IPS-NIHi7 (cell line): Measurements from ENCODE around the gene TBCC.
"Not testable (repeated sequence)": the region's sequence is repeated elsewhere in the genome, so short reads cannot be mapped to it uniquely, and the experiment has no call there.

Experiments
- DNase-seq: peaks from one replicate; pipeline ENCODE4 v3.0.0; 2012; ENCODE audit warnings: mixed read lengths; ENCODE audit errors: extremely low spot score

The TBCC gene

GRCh38 chr6:42733867-42734481, 11.9 kb downstream of the TBCC start:
- DNase-seq = not testable (repeated sequence)

GRCh38 chr6:42729731-42730130, 16.2 kb downstream of the TBCC start:
- DNase-seq = no peak

- no peak for DNase-seq
These were observed 18.3 kb downstream of the TBCC start for GRCh38 chr6:42727627-42728026.

GRCh38 chr6:42727087-42727611, 18.8 kb downstream of the TBCC start:
- no peak for DNase-seq

- DNase-seq = peak; percentile 85
These were observed 19.3 kb downstream of the TBCC start for GRCh38 chr6:42726485-42727086.

- DNase-seq = no peak
These were observed 19.9 kb downstream of the TBCC start for GRCh38 chr6:42726026-42726425.

- no peak for DNase-seq
These were observed 21.1 kb downstream of the TBCC start for GRCh38 chr6:42724825-42725224.

GRCh38 chr6:42722497-42722896, 23.4 kb downstream of the TBCC start, which contains the start of gene PRPH2:
Gene PRPH2, minus strand, starts transcription at chr6:42722597. Its CDS starts 263 bp downstream, at chr6:42722334.
- no peak for DNase-seq

GRCh38 chr6:42720739-42721138, 25.2 kb downstream of the TBCC start:
- no peak for DNase-seq

GRCh38 chr6:42715871-42716270, 30.0 kb downstream of the TBCC start:
- no peak for DNase-seq

- DNase-seq = no peak
These were observed 31.7 kb downstream of the TBCC start for GRCh38 chr6:42714098-42714761.

GRCh38 chr6:42711930-42712329, 34.0 kb downstream of the TBCC start:
- no peak for DNase-seq

- DNase-seq = peak; percentile 74
These were observed 35.6 kb downstream of the TBCC start for GRCh38 chr6:42710316-42710715.

GRCh38 chr6:42709871-42710270, 36.0 kb downstream of the TBCC start:
- no peak for DNase-seq

- no peak for DNase-seq
These were observed 37.8 kb downstream of the TBCC start for GRCh38 chr6:42708096-42708495.

- no peak for DNase-seq
These were observed 38.3 kb downstream of the TBCC start for GRCh38 chr6:42707595-42707994.

GRCh38 chr6:42704937-42705374, 40.9 kb downstream of the TBCC start:
- DNase-seq = no peak

- DNase-seq = peak; percentile 37
These were observed 41.5 kb downstream of the TBCC start for GRCh38 chr6:42704251-42704936.

GRCh38 chr6:42702786-42703185, 43.1 kb downstream of the TBCC start:
- DNase-seq = not testable (repeated sequence)

- DNase-seq = no peak
These were observed 43.7 kb downstream of the TBCC start for GRCh38 chr6:42702200-42702599.

- DNase-seq = no peak
These were observed 47.7 kb downstream of the TBCC start for GRCh38 chr6:42698217-42698616.

- no peak for DNase-seq
These were observed 48.6 kb downstream of the TBCC start for GRCh38 chr6:42697268-42697655.
